DND-41 (cell line): ENCODE measurements around the gene FBXW12.

ENCODE experiments used
- ATAC-seq: fragments of 200-7000 bp; cut with Tn5 transposase; 3 replicates; pipeline ENCODE4 v1.9.1; 2021; ENCODE audit warnings: low read depth; ENCODE audit not compliant: insufficient read depth
- DNase-seq: peaks from one replicate; pipeline ENCODE4 v3.0.0-alpha.2; 2020
- H2AFZ ChIP-seq: 2 replicates; pipeline ENCODE4 v1.6.0; 2012; ENCODE audit warnings: low read depth, low read length
- H3K27ac ChIP-seq: 2 replicates; pipeline ENCODE4 v1.5.1; 2012; ENCODE audit warnings: low read length, inconsistent platforms
- H3K27me3 ChIP-seq: fragments of 200-600 bp; sonication (generic); 2 replicates; pipeline ENCODE4 v1.6.0; 2012; ENCODE audit warnings: low read length, mild to moderate bottlenecking, inconsistent platforms; ENCODE audit not compliant: insufficient read depth, poor library complexity
- H3K36me3 ChIP-seq: 2 replicates; pipeline ENCODE4 v1.5.1; 2012; ENCODE audit warnings: low read length, inconsistent platforms; ENCODE audit not compliant: insufficient read depth
- H3K4me1 ChIP-seq: 2 replicates; pipeline ENCODE4 v1.5.1; 2012; ENCODE audit warnings: mild to moderate bottlenecking, low read length; ENCODE audit not compliant: insufficient read depth
- H3K4me2 ChIP-seq: 2 replicates; pipeline ENCODE4 v1.6.0; 2012; ENCODE audit warnings: mild to moderate bottlenecking, moderate library complexity, low read length, inconsistent platforms; ENCODE audit not compliant: insufficient read depth
- H3K4me3 ChIP-seq, 2 experiments: fragments of 200-600 bp in 1 of 2; shearing (Covaris generic) in 1 of 2; 2 replicates each; pipeline ENCODE4 v1.5.1; 2012 to 2016; ENCODE audit warnings: inconsistent platforms in 2 of 2, low read length in 2 of 2, mild to moderate bottlenecking in 2 of 2, low read depth in 1 of 2, moderate library complexity in 1 of 2
- H3K79me2 ChIP-seq: 2 replicates; pipeline ENCODE4 v1.6.0; 2012; ENCODE audit warnings: low read length, inconsistent platforms; ENCODE audit not compliant: insufficient read depth
- H3K9ac ChIP-seq: 2 replicates; pipeline ENCODE4 v1.6.0; 2012; ENCODE audit warnings: low read depth, mild to moderate bottlenecking, inconsistent platforms, low read length, moderate library complexity
- H3K9me3 ChIP-seq: 2 replicates; pipeline ENCODE4 v1.5.1; 2012; ENCODE audit warnings: low read length, moderate library complexity, mild to moderate bottlenecking, inconsistent platforms; ENCODE audit not compliant: insufficient read depth, severe bottlenecking
- H4K20me1 ChIP-seq: 2 replicates; pipeline ENCODE4 v1.6.0; 2012; ENCODE audit warnings: low read length; ENCODE audit not compliant: insufficient read depth
- EZH2 ChIP-seq: IDR thresholded peaks from 3 replicates; pipeline ENCODE4 v1.6.1; 2012; ENCODE audit warnings: borderline replicate concordance, low read depth, mild to moderate bottlenecking, moderate library complexity, low read length, inconsistent platforms; ENCODE audit not compliant: severe bottlenecking
- TF ChIP-seq, protein P1 (sequence below): IDR thresholded peaks from 2 replicates; pipeline ENCODE4 v1.5.1; 2012; ENCODE audit warnings: borderline replicate concordance, low read length, moderate library complexity, mild to moderate bottlenecking; ENCODE audit not compliant: poor library complexity, severe bottlenecking; ENCODE audit errors: extremely low read depth

Gene FBXW12

DNA sequence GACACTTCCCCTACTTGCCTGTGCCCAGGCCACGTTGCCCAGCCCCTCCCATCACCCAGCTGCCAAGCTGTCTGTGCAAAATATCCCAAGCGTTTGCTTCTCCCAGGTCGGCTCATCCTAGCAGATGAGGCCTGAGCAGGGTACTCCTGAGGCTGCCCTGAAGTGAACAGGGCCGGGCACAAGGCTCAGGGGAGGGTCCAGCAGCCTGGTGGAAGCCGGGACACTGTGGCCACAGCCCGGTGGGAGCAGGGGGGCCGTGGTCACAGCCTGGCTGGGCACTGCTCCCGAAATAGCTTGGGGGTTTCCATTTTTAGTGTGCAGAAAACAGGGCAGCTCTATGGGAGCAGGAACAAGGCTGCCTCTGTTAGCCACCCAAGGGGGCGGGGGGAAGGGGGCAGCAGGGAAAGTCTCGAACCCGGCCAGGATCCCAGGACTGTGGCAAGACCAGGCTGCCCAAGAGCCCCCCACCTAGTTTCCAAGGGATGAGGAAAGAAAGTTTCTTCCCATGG, 54.4 kb downstream of the FBXW12 start:
- Histone ChIP-seq H3K4me2 (no peak overlapping the region), H3K4me3 (no peak overlapping the region)

DNA sequence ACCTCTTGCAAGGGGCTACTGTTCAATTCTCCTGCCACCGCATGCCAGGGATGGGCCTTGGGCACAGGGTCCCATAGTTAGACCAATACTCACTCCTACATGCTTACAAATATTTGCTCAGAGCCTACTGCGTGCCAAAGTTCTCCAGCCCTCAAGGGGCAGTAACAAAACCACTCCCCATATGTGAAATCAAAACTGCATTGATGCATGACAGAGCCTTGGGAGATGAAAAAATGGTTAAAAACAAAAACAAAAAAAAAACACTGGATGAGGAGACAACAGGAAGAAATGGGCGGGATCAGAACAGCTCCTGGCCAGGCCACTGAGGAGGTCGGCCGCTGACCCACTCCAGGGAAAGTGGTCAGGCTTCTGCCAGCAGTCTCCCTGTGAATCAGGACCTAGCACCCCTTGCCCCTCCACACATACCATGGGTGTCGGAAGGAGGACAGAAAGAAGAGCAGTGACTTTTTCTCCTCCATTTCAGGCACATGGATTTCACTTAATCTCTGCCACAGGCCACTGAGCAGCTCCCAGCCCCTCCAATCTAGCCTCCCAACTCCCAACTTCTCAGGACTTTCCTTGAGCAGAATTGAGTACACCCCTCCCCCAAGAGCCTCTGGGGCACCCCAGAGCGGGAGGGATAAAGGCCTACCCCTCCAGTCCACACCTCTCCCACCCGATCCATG, 55.1 kb downstream of the FBXW12 start:
- no peak overlapping the region for H2AFZ ChIP-seq
- no peak for DNase-seq
- no peak overlapping the region for H3K27ac ChIP-seq
- peaks cover 26% of the 10 kb centered on the region for H3K4me1 ChIP-seq
- H3K27me3 ChIP-seq, result peaks cover 19% of the 10 kb centered on the region
- peaks cover 3% of the 10 kb centered on the region; the same call in 1 of the 2 replicates for H3K36me3 ChIP-seq
- peaks cover 7% of the 10 kb centered on the region for H4K20me1 ChIP-seq
- H3K4me3 ChIP-seq, result no peak overlapping the region
- H3K79me2 ChIP-seq, result no peaks in the 10 kb centered on the region
- no peaks in the 10 kb centered on the region for H3K9me3 ChIP-seq
- TF ChIP-seq, protein P1, sequence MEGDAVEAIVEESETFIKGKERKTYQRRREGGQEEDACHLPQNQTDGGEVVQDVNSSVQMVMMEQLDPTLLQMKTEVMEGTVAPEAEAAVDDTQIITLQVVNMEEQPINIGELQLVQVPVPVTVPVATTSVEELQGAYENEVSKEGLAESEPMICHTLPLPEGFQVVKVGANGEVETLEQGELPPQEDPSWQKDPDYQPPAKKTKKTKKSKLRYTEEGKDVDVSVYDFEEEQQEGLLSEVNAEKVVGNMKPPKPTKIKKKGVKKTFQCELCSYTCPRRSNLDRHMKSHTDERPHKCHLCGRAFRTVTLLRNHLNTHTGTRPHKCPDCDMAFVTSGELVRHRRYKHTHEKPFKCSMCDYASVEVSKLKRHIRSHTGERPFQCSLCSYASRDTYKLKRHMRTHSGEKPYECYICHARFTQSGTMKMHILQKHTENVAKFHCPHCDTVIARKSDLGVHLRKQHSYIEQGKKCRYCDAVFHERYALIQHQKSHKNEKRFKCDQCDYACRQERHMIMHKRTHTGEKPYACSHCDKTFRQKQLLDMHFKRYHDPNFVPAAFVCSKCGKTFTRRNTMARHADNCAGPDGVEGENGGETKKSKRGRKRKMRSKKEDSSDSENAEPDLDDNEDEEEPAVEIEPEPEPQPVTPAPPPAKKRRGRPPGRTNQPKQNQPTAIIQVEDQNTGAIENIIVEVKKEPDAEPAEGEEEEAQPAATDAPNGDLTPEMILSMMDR, result no peak
- no peak for TF ChIP-seq EZH2
- no peak overlapping the region for H3K9ac ChIP-seq
- no peak for ATAC-seq
- no peak overlapping the region for H3K4me2 ChIP-seq

More for the DNA sequence above, 54.4 kb downstream of the FBXW12 start:
- H3K9me3 ChIP-seq, result no peaks in the 10 kb centered on the region
- no peak for TF ChIP-seq EZH2
- TF ChIP-seq, protein P1, result no peak
- H3K79me2 ChIP-seq, result no peaks in the 10 kb centered on the region
- peaks cover 7% of the 10 kb centered on the region for H4K20me1 ChIP-seq
- H2AFZ ChIP-seq, result no peak overlapping the region
- DNase-seq, result no peak
- no peaks in the 10 kb centered on the region for H3K36me3 ChIP-seq
- H3K27ac ChIP-seq, result no peak overlapping the region
- H3K27me3 ChIP-seq, result peaks cover 19% of the 10 kb centered on the region
- H3K9ac ChIP-seq, result no peak overlapping the region
- peaks cover 26% of the 10 kb centered on the region for H3K4me1 ChIP-seq
- ATAC-seq, result no peak

DNA sequence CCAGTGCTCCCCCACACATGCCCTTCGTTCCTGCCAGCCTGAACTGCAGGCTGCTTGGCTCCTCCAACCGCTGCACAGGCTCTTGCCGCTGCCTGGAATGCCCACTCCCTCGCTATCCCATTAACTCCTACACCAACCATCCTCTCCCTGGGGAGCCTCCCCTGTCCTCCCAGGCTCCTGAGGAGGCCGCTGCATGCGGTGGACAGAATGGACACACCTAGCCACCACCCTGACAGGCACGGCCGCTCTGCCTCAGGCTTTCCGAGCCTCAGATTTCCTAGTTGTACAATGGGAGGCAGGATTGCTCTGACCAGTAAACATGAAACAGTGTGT, 55.6 kb downstream of the FBXW12 start:
- Histone ChIP-seq H3K9ac (no peak overlapping the region), H3K4me1 (peaks cover 26% of the 10 kb centered on the region), H3K36me3 (peaks cover 8% of the 10 kb centered on the region; the same call in 1 of the 2 replicates), H3K27me3 (peaks cover 19% of the 10 kb centered on the region), H4K20me1 (peaks cover 7% of the 10 kb centered on the region), H2AFZ (no peak overlapping the region), H3K4me2 (peak overlapping the region; percentile 80; the same call in 1 of the 2 replicates), H3K27ac (no peak overlapping the region), H3K79me2 (no peaks in the 10 kb centered on the region), H3K9me3 (no peaks in the 10 kb centered on the region), H3K4me3 (no peak overlapping the region)
- ATAC-seq, result no peak
- no peak for DNase-seq
- TF ChIP-seq, protein P1, result no peak
- TF ChIP-seq EZH2, result no peak
